ENCODE results near the gene MALT1.

DNA sequence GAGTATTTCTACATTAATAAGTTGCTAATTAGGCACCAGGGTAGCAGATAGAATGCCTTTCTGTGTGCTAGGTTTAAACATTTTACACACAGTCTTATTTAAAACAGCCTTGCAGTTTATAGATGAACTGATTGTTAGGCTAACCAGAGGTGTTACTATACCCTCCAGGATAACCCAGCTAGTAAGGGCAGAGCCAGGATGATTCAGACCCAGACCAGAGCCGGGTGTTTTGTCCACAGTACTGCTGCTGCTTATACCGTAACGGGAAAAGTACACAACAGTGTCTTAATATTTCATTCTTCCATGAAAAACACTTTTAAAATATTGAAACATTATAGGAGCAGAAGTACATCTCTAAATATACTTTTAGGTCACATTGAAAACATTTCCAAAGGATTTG is 82.7 kb downstream of the MALT1 start:
- TF ChIP-seq, protein P1, sequence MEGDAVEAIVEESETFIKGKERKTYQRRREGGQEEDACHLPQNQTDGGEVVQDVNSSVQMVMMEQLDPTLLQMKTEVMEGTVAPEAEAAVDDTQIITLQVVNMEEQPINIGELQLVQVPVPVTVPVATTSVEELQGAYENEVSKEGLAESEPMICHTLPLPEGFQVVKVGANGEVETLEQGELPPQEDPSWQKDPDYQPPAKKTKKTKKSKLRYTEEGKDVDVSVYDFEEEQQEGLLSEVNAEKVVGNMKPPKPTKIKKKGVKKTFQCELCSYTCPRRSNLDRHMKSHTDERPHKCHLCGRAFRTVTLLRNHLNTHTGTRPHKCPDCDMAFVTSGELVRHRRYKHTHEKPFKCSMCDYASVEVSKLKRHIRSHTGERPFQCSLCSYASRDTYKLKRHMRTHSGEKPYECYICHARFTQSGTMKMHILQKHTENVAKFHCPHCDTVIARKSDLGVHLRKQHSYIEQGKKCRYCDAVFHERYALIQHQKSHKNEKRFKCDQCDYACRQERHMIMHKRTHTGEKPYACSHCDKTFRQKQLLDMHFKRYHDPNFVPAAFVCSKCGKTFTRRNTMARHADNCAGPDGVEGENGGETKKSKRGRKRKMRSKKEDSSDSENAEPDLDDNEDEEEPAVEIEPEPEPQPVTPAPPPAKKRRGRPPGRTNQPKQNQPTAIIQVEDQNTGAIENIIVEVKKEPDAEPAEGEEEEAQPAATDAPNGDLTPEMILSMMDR (IDR thresholded peaks at IDR 0.05 in 4 of 5, conservative IDR thresholded peaks at IDR 0.05 in 1 of 5): no peak
- no peak for TF ChIP-seq POLR2A (IDR thresholded peaks at IDR 0.05)
